Neural cell (in vitro differentiated cells): ENCODE results near the gene RDH11. TPM values are rescaled to one million over a fixed set of nuclear protein-coding genes. Genes with fewer than 3 reads are reported as not detected.

ENCODE experiments used
- H2AFZ ChIP-seq: fragments of 200-600, 300-800 bp; sonication (generic), shearing (Covaris generic); 2 replicates; pipeline ENCODE4 v1.6.0; 2014; ENCODE audit warnings: low read depth, mild to moderate bottlenecking, antibody characterized with exemption, low read length, moderate library complexity
- H3F3A ChIP-seq: fragments of 200-600 bp; shearing (Covaris generic); 2 replicates; pipeline ENCODE4 v1.6.1; 2016; ENCODE audit warnings: mild to moderate bottlenecking, moderate library complexity, mixed read lengths, antibody characterized with exemption, low read length; ENCODE audit not compliant: insufficient read depth, poor library complexity, severe bottlenecking
- H3K27ac ChIP-seq: fragments of 200-600, 300-800 bp; sonication (generic), shearing (Covaris generic); 2 replicates; pipeline ENCODE4 v1.5.1; 2014; ENCODE audit warnings: mild to moderate bottlenecking, low read length, moderate library complexity
- H3K27me3 ChIP-seq: fragments of 300-800, 200-600 bp; sonication (generic), shearing (Covaris generic); 2 replicates; pipeline ENCODE4 v1.6.0; 2014; ENCODE audit warnings: mild to moderate bottlenecking, low read depth, low read length, moderate library complexity; ENCODE audit not compliant: insufficient read depth
- H3K36me3 ChIP-seq: fragments of 300-800, 200-600 bp; sonication (generic), shearing (Covaris generic); 2 replicates; pipeline ENCODE4 v1.5.1; 2014; ENCODE audit warnings: mild to moderate bottlenecking, antibody characterized with exemption, low read length, moderate library complexity; ENCODE audit not compliant: insufficient read depth
- H3K4me2 ChIP-seq: fragments of 300-800, 200-600 bp; sonication (generic), shearing (Covaris generic); 2 replicates; pipeline ENCODE4 v1.6.0; 2014; ENCODE audit warnings: mild to moderate bottlenecking, low read length
- H3K4me3 ChIP-seq: fragments of 300-800, 200-600 bp; sonication (generic), shearing (Covaris generic); 2 replicates; pipeline ENCODE4 v1.5.1; 2014; ENCODE audit warnings: mild to moderate bottlenecking, low read length, moderate library complexity
- H3K79me2 ChIP-seq: fragments of 200-600 bp; shearing (Covaris generic); replicated peaks from 2 replicates; pipeline ENCODE4 v1.6.0; 2014; ENCODE audit warnings: mild to moderate bottlenecking, low read length, moderate library complexity; ENCODE audit not compliant: insufficient read depth
- H3K9ac ChIP-seq: fragments of 300-800, 200-600 bp; sonication (generic), shearing (Covaris generic); 2 replicates; pipeline ENCODE4 v1.6.1; 2016; ENCODE audit warnings: mild to moderate bottlenecking, low read length, mixed read lengths
- H3K9me2 ChIP-seq: fragments of 200-600 bp; shearing (Covaris generic); 2 replicates; pipeline ENCODE4 v1.6.1; 2016; ENCODE audit warnings: mild to moderate bottlenecking, low read length, mixed read lengths; ENCODE audit not compliant: insufficient read depth
- H3K9me3 ChIP-seq: fragments of 200-600, 300-800 bp; sonication (generic), shearing (Covaris generic); 2 replicates; pipeline ENCODE4 v1.6.1; 2016; ENCODE audit warnings: mild to moderate bottlenecking, mixed run types, low read length, moderate library complexity, mixed read lengths
- H4K20me1 ChIP-seq: fragments of 200-600 bp; shearing (Covaris generic); 2 replicates; pipeline ENCODE4 v1.6.1; 2016; ENCODE audit warnings: mild to moderate bottlenecking, mixed run types; ENCODE audit not compliant: insufficient read depth
- EP300 ChIP-seq: fragments of 450-650 bp; conservative IDR thresholded peaks from 2 replicates; pipeline ENCODE4 v1.6.1; 2014; ENCODE audit warnings: antibody characterized with exemption, mild to moderate bottlenecking, moderate library complexity; ENCODE audit not compliant: poor library complexity, severe bottlenecking
- EZH2 ChIP-seq: fragments of 200-600, 300-800 bp; shearing (Covaris generic), sonication (generic); IDR thresholded peaks from 2 replicates; pipeline ENCODE4 v1.6.1; 2014; ENCODE audit warnings: antibody characterized with exemption, low read length, borderline replicate concordance, mild to moderate bottlenecking; ENCODE audit not compliant: insufficient read depth, poor library complexity, severe bottlenecking
- MXI1 ChIP-seq: fragments of 450-650 bp; conservative IDR thresholded peaks from 2 replicates; pipeline ENCODE4 v1.6.1; 2014; ENCODE audit warnings: antibody characterized with exemption, mild to moderate bottlenecking; ENCODE audit not compliant: poor library complexity, severe bottlenecking
- POLR2AphosphoS5 ChIP-seq: IDR thresholded peaks from 2 replicates; pipeline ENCODE4 v1.6.1; 2012
- RAD21 ChIP-seq: fragments of 450-650 bp; conservative IDR thresholded peaks from 2 replicates; pipeline ENCODE4 v1.6.1; 2014; ENCODE audit warnings: antibody characterized with exemption, mild to moderate bottlenecking, moderate library complexity
- SMC3 ChIP-seq: fragments of 450-650 bp; conservative IDR thresholded peaks from 2 replicates; pipeline ENCODE4 v1.6.1; 2014; ENCODE audit warnings: antibody characterized with exemption, mild to moderate bottlenecking, moderate library complexity; ENCODE audit not compliant: poor library complexity
- TAF1 ChIP-seq: IDR thresholded peaks from 2 replicates; pipeline ENCODE4 v1.6.1; 2012; ENCODE audit warnings: low read depth
- polyA plus RNA-seq: library from polyadenylated mRNA; depleted of rRNA; stranded (reverse); fragments of >200 nt; gene quantifications from 2 replicates; pipeline ENCODE4 v1.2.3, GENCODE V29; 2014
- TF ChIP-seq, protein P1 (sequence below): fragments of 450-650 bp; IDR thresholded peaks from 2 replicates; pipeline ENCODE4 v1.5.1; 2014; ENCODE audit warnings: antibody characterized with exemption, mild to moderate bottlenecking, moderate library complexity; ENCODE audit not compliant: poor library complexity, severe bottlenecking
- TF ChIP-seq, protein P2 (sequence below): IDR thresholded peaks from 2 replicates; pipeline ENCODE4 v1.6.1; 2012; ENCODE audit warnings: borderline replicate concordance

The RDH11 gene
- polyA plus RNA-seq, 1 donor from 2014 or later: 190 TPM

DNA sequence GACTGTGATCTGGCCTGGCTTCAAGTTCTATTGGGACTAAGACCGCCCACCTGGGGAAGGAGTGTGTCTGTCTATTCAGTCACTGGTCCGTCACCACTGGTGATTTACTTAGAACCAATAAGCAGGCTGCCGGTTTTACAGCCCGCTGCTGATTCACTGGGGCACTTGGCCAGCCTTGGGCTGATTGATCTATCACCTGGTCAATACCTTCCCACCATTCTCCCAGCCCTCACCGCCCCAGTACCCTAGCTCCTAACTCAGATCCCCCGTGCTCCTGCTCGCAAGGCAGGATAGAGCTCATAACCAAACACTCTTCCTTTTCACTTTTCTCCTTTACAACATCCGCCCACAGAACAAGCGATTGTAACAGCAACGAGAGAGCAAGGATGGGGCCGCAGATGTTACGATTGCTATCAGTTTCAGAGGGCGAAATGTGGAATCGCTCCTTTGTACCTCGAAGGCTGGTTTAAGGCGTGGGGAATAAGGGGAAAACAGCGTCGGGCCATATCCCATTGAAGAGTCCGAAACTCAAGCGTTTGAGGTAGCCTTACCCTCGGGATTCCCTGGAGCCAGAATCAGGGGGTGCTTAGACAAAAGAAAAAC lies 672 bp downstream of the RDH11 start:
- Histone ChIP-seq H3K27me3 (no peaks in the 10 kb centered on the region), H3K36me3 (peaks cover 4% of the 10 kb centered on the region), H3K9me3 (no peaks in the 10 kb centered on the region), H4K20me1 (no peaks in the 10 kb centered on the region), H3K9ac (peak overlapping the region; percentile 95), H3K4me2 (peak overlapping the region; percentile 31), H3K9me2 (no peaks in the 10 kb centered on the region), H3F3A (no peaks in the 10 kb centered on the region), H3K79me2 (peaks cover 39% of the 10 kb centered on the region), H3K27ac (peak overlapping the region; percentile 97), H3K4me3 (peak overlapping the region; percentile 76), H2AFZ (peak overlapping the region; percentile 86)
- TF ChIP-seq EP300: peak; percentile 41
- no peak for TF ChIP-seq TAF1
- TF ChIP-seq MXI1: peak; percentile 7
- peak; percentile 85 for TF ChIP-seq POLR2AphosphoS5
- TF ChIP-seq, protein P1, sequence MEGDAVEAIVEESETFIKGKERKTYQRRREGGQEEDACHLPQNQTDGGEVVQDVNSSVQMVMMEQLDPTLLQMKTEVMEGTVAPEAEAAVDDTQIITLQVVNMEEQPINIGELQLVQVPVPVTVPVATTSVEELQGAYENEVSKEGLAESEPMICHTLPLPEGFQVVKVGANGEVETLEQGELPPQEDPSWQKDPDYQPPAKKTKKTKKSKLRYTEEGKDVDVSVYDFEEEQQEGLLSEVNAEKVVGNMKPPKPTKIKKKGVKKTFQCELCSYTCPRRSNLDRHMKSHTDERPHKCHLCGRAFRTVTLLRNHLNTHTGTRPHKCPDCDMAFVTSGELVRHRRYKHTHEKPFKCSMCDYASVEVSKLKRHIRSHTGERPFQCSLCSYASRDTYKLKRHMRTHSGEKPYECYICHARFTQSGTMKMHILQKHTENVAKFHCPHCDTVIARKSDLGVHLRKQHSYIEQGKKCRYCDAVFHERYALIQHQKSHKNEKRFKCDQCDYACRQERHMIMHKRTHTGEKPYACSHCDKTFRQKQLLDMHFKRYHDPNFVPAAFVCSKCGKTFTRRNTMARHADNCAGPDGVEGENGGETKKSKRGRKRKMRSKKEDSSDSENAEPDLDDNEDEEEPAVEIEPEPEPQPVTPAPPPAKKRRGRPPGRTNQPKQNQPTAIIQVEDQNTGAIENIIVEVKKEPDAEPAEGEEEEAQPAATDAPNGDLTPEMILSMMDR: no peak
- TF ChIP-seq, protein P2, sequence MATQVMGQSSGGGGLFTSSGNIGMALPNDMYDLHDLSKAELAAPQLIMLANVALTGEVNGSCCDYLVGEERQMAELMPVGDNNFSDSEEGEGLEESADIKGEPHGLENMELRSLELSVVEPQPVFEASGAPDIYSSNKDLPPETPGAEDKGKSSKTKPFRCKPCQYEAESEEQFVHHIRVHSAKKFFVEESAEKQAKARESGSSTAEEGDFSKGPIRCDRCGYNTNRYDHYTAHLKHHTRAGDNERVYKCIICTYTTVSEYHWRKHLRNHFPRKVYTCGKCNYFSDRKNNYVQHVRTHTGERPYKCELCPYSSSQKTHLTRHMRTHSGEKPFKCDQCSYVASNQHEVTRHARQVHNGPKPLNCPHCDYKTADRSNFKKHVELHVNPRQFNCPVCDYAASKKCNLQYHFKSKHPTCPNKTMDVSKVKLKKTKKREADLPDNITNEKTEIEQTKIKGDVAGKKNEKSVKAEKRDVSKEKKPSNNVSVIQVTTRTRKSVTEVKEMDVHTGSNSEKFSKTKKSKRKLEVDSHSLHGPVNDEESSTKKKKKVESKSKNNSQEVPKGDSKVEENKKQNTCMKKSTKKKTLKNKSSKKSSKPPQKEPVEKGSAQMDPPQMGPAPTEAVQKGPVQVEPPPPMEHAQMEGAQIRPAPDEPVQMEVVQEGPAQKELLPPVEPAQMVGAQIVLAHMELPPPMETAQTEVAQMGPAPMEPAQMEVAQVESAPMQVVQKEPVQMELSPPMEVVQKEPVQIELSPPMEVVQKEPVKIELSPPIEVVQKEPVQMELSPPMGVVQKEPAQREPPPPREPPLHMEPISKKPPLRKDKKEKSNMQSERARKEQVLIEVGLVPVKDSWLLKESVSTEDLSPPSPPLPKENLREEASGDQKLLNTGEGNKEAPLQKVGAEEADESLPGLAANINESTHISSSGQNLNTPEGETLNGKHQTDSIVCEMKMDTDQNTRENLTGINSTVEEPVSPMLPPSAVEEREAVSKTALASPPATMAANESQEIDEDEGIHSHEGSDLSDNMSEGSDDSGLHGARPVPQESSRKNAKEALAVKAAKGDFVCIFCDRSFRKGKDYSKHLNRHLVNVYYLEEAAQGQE: peak; percentile 54

DNA sequence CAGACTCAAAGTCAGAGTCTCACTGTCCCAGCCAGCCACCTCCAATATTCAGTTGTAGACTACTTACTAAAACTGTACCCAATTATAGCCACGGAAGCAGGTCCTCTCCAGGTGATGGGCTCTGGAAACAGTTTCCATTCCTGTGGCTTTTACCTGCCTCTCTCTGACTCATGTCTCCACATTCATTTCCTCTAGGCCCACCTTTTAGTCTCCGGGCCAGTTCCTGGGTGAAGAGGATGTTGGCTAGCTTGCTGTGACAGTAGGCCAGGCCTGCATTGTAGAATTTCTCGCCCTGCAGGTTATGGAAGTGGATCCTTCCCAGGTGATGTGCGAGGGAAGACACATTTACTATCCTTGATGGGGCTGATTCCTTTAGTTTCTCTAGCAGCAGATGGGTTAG lies 5.6 kb downstream of the RDH11 start:
- Histone ChIP-seq H2AFZ (no peak overlapping the region), H4K20me1 (no peaks in the 10 kb centered on the region), H3K9me2 (no peaks in the 10 kb centered on the region), H3K4me2 (no peak overlapping the region), H3K4me3 (no peak overlapping the region), H3K36me3 (peaks cover 14% of the 10 kb centered on the region), H3K27ac (no peak overlapping the region), H3K27me3 (no peaks in the 10 kb centered on the region), H3K9ac (no peak overlapping the region), H3K79me2 (peaks cover 39% of the 10 kb centered on the region), H3F3A (no peaks in the 10 kb centered on the region), H3K9me3 (no peaks in the 10 kb centered on the region)
- TF ChIP-seq RAD21 (no peak), MXI1 (no peak), TAF1 (no peak), EP300 (no peak), EZH2 (no peak), POLR2AphosphoS5 (no peak), SMC3 (no peak)
- TF ChIP-seq, protein P2: no peak
- TF ChIP-seq, protein P1: no peak
